HCT116 (cell line): ENCODE results near the gene LSAMP. TPM values are rescaled to one million over a fixed set of nuclear protein-coding genes. Genes with fewer than 3 reads are reported as not detected.

Experiments
- ATAC-seq: fragments of 200-7000 bp; cut with Tn5 transposase; 2 replicates; pipeline ENCODE4 v1.9.1; 2020; ENCODE audit warnings: mild to moderate bottlenecking, moderate library complexity
- BruUV-seq: library from RNA; stranded (reverse); fragments of 400-500 nt; replicated peaks from 2 replicates; lab custom pipeline; 2021; lab: Mats Ljungman, UMichigan
- CTCF ChIA-PET: fragments of 300-600 bp; sonication (Branson Sonifier 250); formaldehyde crosslinking; loops from one replicate; lab custom pipeline; 2021; ENCODE audit warnings: antibody characterized with exemption; lab: Charles Lee
- POLR2A ChIA-PET: fragments of 300-600, 350-600 bp; sonication (Branson Sonifier 250); formaldehyde crosslinking; loops from one replicate; lab custom pipeline; 2021; ENCODE audit warnings: antibody characterized with exemption; lab: Charles Lee
- RAD21 ChIA-PET, 2 experiments: fragments of 300-600 bp; sonication (Branson Sonifier 250); formaldehyde crosslinking; loops; one replicate each; lab custom pipeline; 2023; ENCODE audit warnings: low total read pairs in 2 of 2; ENCODE audit not compliant: uncharacterized antibody in 2 of 2, unreplicated experiment in 2 of 2, low non-redundant PET in 1 of 2; lab: Charles Lee
- DNase-seq: peaks from one replicate; pipeline ENCODE4 v3.0.0-alpha.2; 2010; ENCODE audit warnings: low read depth, low spot score
- H2AFZ ChIP-seq: fragments of 200-600 bp; shearing (Covaris generic), sonication (generic); 2 replicates; pipeline ENCODE4 v1.6.1; 2017; ENCODE audit warnings: low read depth, mixed run types, mixed read lengths, antibody characterized with exemption, low read length; ENCODE audit not compliant: poor library complexity, severe bottlenecking
- H3K27ac ChIP-seq: 2 replicates; pipeline ENCODE4 v1.5.1; 2012; ENCODE audit warnings: low read depth, low read length
- H3K27me3 ChIP-seq: fragments of 200-600 bp; sonication (generic); 2 replicates; pipeline ENCODE4 v1.6.1; 2016; ENCODE audit warnings: mixed run types, low read length, mixed read lengths; ENCODE audit not compliant: insufficient read depth
- H3K36me3 ChIP-seq, 2 experiments: fragments of 200-500 bp in 1 of 2; fragments of 200-600 bp in 1 of 2; sonication (Bioruptor generic) in 1 of 2; sonication (generic) in 1 of 2; 2 replicates each; pipeline versions ENCODE4 v1.5.1 to v1.6.1; 2014 to 2016; ENCODE audit warnings: low read length in 2 of 2, inconsistent platforms in 1 of 2, mixed read lengths in 1 of 2, mixed run types in 1 of 2; ENCODE audit not compliant: insufficient read depth in 2 of 2, control insufficient read depth in 1 of 2
- H3K4me1 ChIP-seq, 2 experiments: fragments of 200-600 bp in 1 of 2; sonication (generic) in 1 of 2; 2 replicates each; pipeline versions ENCODE4 v1.5.1 to v1.6.1; 2012 to 2017; ENCODE audit warnings: low read length in 2 of 2, inconsistent platforms in 1 of 2, mild to moderate bottlenecking in 1 of 2, mixed read lengths in 1 of 2, mixed run types in 1 of 2, moderate library complexity in 1 of 2; ENCODE audit not compliant: insufficient read depth in 2 of 2, control insufficient read depth in 1 of 2
- H3K4me2 ChIP-seq: fragments of 200-600 bp; sonication (generic); 2 replicates; pipeline ENCODE4 v1.6.1; 2017; ENCODE audit warnings: mixed run types, low read length, mixed read lengths
- H3K4me3 ChIP-seq, 2 experiments: fragments of 200-600 bp in 1 of 2; sonication (generic) in 1 of 2; replicated peaks in 1 of 2; 2 replicates each; pipeline ENCODE4 v1.5.1; 2011 to 2016; ENCODE audit warnings: low read length in 2 of 2, control low read depth in 1 of 2, low read depth in 1 of 2, mild to moderate bottlenecking in 1 of 2, mixed read lengths in 1 of 2, mixed run types in 1 of 2
- H3K79me2 ChIP-seq: fragments of 200-600 bp; sonication (generic); 2 replicates; pipeline ENCODE4 v1.6.1; 2017; ENCODE audit warnings: mild to moderate bottlenecking, mixed run types, low read length, moderate library complexity, mixed read lengths; ENCODE audit not compliant: insufficient read depth
- H3K9ac ChIP-seq: fragments of 200-600 bp; sonication (generic); 2 replicates; pipeline ENCODE4 v1.6.1; 2016; ENCODE audit warnings: low read length, mixed read lengths
- H3K9me2 ChIP-seq: fragments of 200-600 bp; sonication (generic), shearing (Covaris generic); 2 replicates; pipeline ENCODE4 v1.6.1; 2017; ENCODE audit warnings: mixed run types, mild to moderate bottlenecking, moderate library complexity; ENCODE audit not compliant: insufficient read depth
- H3K9me3 ChIP-seq, 2 experiments: fragments of 200-500 bp in 1 of 2; fragments of 200-600 bp in 1 of 2; sonication (Bioruptor generic) in 1 of 2; sonication (generic) in 1 of 2; 2 replicates each; pipeline ENCODE4 v1.6.1; 2014 to 2017; ENCODE audit warnings: low read length in 2 of 2, mixed read lengths in 2 of 2, inconsistent platforms in 1 of 2, low read depth in 1 of 2, mild to moderate bottlenecking in 1 of 2, mixed run types in 1 of 2, moderate library complexity in 1 of 2; ENCODE audit not compliant: control insufficient read depth in 1 of 2, insufficient read depth in 1 of 2
- H4K20me1 ChIP-seq: fragments of 200-600 bp; sonication (generic), shearing (Covaris generic); 2 replicates; pipeline ENCODE4 v1.6.1; 2017; ENCODE audit warnings: mixed run types, mild to moderate bottlenecking, moderate library complexity; ENCODE audit not compliant: insufficient read depth
- CBX3 ChIP-seq: IDR thresholded peaks from 2 replicates; pipeline ENCODE4 v1.6.1; 2012; ENCODE audit warnings: low read depth
- CEBPB ChIP-seq: IDR thresholded peaks from 2 replicates; pipeline ENCODE4 v1.6.1; 2012; ENCODE audit warnings: low read depth
- EZH2 ChIP-seq: fragments of 200-600 bp; sonication (generic); IDR thresholded peaks from 2 replicates; pipeline ENCODE4 v1.6.1; 2017; ENCODE audit warnings: antibody characterized with exemption, mixed run types
- EZH2phosphoT487 ChIP-seq: fragments of 200-600 bp; IDR thresholded peaks from 2 replicates; pipeline ENCODE4 v1.6.1; 2018; ENCODE audit warnings: antibody characterized with exemption, borderline replicate concordance
- FOSL1 ChIP-seq: IDR thresholded peaks from 2 replicates; pipeline ENCODE4 v1.6.1; 2012; ENCODE audit warnings: low read depth
- YY1 ChIP-seq: IDR thresholded peaks from 2 replicates; pipeline ENCODE4 v1.6.1; 2011; ENCODE audit warnings: low read length, low read depth, moderate library complexity, mild to moderate bottlenecking; ENCODE audit not compliant: insufficient replicate concordance; ENCODE audit errors: extremely low read depth
- intact Hi-C: fragments of 100-400 bp; cut with micrococcal nuclease; formaldehyde crosslinking; loops from 2 replicates; pipeline ENCODE4 v1.10.0; 2022
- total RNA-seq: library from RNA; stranded (reverse); gene quantifications from one replicate; pipeline ENCODE4 v1.2.1, GENCODE V29; 2021; ENCODE audit not compliant: unreplicated experiment
- TF ChIP-seq, protein P1 (sequence below): IDR thresholded peaks from 2 replicates; pipeline ENCODE4 v1.6.1; 2012
- TF ChIP-seq, protein P2 (sequence below): IDR thresholded peaks from 2 replicates; pipeline ENCODE4 v1.6.1; 2011; ENCODE audit warnings: mild to moderate bottlenecking, low read length, moderate library complexity; ENCODE audit not compliant: insufficient replicate concordance; ENCODE audit errors: extremely low read depth
- TF ChIP-seq, protein P3 (sequence below): IDR thresholded peaks from 2 replicates; pipeline ENCODE4 v1.6.1; 2012
- TF ChIP-seq, protein P4 (sequence below), 3 experiments: fragments of 200-600 bp in 1 of 3; sonication (generic) in 1 of 3; IDR thresholded peaks in 2 of 3; conservative IDR thresholded peaks in 1 of 3; 2 replicates each; pipeline ENCODE4 v1.5.1; 2012 to 2017; ENCODE audit warnings: low read depth in 2 of 3, low read length in 2 of 3, antibody characterized with exemption in 1 of 3, borderline replicate concordance in 1 of 3, control low read depth in 1 of 3, mild to moderate bottlenecking in 1 of 3, mixed read lengths in 1 of 3, mixed run types in 1 of 3, moderate library complexity in 1 of 3; ENCODE audit not compliant: insufficient read depth in 1 of 3

The LSAMP gene
- total RNA-seq, 1 experiment from 2014 or later, result 0.25 TPM

DNA sequence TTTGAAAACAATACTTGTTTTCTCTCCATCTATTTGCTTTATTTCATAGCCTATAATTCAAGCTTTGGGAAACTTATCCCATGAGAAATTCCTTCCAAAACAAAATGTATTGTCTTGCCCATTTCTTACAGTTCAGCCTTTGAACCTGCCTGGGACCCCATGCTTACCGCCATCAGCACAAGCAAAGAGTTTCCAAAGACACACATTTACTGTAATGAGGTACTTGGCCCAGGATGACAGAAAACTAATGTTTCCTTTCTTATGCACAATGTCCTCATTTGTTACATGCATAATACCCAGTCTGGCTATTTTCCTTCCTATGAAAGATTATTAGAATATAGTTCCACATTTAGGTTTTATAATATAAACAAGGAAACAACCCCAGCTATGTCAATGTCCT lies 641.6 kb downstream of the LSAMP start:
- BruUV-seq, result no TSS peak
- H3K9me3 ChIP-seq, result no peaks in the 10 kb centered on the region
- TF ChIP-seq CBX3 (no peak), FOSL1 (no peak), YY1 (no peak), CEBPB (no peak), EZH2phosphoT487 (no peak), EZH2 (no peak)
- TF ChIP-seq, protein P1, sequence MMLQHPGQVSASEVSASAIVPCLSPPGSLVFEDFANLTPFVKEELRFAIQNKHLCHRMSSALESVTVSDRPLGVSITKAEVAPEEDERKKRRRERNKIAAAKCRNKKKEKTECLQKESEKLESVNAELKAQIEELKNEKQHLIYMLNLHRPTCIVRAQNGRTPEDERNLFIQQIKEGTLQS, result no peak
- TF ChIP-seq, protein P2, sequence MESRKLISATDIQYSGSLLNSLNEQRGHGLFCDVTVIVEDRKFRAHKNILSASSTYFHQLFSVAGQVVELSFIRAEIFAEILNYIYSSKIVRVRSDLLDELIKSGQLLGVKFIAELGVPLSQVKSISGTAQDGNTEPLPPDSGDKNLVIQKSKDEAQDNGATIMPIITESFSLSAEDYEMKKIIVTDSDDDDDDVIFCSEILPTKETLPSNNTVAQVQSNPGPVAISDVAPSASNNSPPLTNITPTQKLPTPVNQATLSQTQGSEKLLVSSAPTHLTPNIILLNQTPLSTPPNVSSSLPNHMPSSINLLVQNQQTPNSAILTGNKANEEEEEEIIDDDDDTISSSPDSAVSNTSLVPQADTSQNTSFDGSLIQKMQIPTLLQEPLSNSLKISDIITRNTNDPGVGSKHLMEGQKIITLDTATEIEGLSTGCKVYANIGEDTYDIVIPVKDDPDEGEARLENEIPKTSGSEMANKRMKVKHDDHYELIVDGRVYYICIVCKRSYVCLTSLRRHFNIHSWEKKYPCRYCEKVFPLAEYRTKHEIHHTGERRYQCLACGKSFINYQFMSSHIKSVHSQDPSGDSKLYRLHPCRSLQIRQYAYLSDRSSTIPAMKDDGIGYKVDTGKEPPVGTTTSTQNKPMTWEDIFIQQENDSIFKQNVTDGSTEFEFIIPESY, result no peak
- TF ChIP-seq, protein P3, sequence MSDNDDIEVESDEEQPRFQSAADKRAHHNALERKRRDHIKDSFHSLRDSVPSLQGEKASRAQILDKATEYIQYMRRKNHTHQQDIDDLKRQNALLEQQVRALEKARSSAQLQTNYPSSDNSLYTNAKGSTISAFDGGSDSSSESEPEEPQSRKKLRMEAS, result no peak
- TF ChIP-seq, protein P4, sequence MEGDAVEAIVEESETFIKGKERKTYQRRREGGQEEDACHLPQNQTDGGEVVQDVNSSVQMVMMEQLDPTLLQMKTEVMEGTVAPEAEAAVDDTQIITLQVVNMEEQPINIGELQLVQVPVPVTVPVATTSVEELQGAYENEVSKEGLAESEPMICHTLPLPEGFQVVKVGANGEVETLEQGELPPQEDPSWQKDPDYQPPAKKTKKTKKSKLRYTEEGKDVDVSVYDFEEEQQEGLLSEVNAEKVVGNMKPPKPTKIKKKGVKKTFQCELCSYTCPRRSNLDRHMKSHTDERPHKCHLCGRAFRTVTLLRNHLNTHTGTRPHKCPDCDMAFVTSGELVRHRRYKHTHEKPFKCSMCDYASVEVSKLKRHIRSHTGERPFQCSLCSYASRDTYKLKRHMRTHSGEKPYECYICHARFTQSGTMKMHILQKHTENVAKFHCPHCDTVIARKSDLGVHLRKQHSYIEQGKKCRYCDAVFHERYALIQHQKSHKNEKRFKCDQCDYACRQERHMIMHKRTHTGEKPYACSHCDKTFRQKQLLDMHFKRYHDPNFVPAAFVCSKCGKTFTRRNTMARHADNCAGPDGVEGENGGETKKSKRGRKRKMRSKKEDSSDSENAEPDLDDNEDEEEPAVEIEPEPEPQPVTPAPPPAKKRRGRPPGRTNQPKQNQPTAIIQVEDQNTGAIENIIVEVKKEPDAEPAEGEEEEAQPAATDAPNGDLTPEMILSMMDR (IDR thresholded peaks at IDR 0.05 in 2 of 3, conservative IDR thresholded peaks at IDR 0.05 in 1 of 3; ENCODE audit: borderline replicate concordance in 1 of 3, insufficient read depth in 1 of 3, low read depth in 2 of 3, low read length in 2 of 3), result no peak
- TF ChIP-seq, all 23 proteins: peak for 0
- no peaks in the 10 kb centered on the region for H3K9me2 ChIP-seq
- no peaks in the 10 kb centered on the region for H3K27me3 ChIP-seq
- ChIA-PET RAD21 (no interaction called here), POLR2A (no interaction called here), CTCF (no interaction called here)
- no peaks in the 10 kb centered on the region for H3K36me3 ChIP-seq
- H3K4me2 ChIP-seq, result no peak overlapping the region
- H2AFZ ChIP-seq, result no peak overlapping the region
- no peak overlapping the region for H3K27ac ChIP-seq
- H3K9ac ChIP-seq, result no peak overlapping the region
- no peaks in the 10 kb centered on the region for H3K79me2 ChIP-seq
- ATAC-seq, result no peak
- intact Hi-C loops, result no loop called here
- peaks cover 7 to 23% of the 10 kb centered on the region in 2 experiments; a peak in 3 of 4 replicates for H3K4me1 ChIP-seq
- no peak overlapping the region for H3K4me3 ChIP-seq
- no peaks in the 10 kb centered on the region for H4K20me1 ChIP-seq
- no peak for DNase-seq
